Liver (tissue), 9 donors: ENCODE measurements around the gene DAB1. TPM values are rescaled to one million over a fixed set of nuclear protein-coding genes. Genes with fewer than 3 reads are reported as not detected.

Experiments
- DNase-seq: peaks from one replicate; pipeline ENCODE4 v3.0.0-alpha.2; 2017; ENCODE audit warnings: low spot score
- H3K27ac ChIP-seq, 2 donors: one replicate each; pipeline ENCODE4 v1.7.0; 2013; ENCODE audit warnings: inconsistent platforms in 2 of 2, low read length in 2 of 2, control low read depth in 1 of 2, low read depth in 1 of 2, mild to moderate bottlenecking in 1 of 2
- H3K27me3 ChIP-seq, 4 donors: one replicate each; pipeline versions ENCODE4 v1.6.1 to v1.7.0; 2013; ENCODE audit warnings: low read length in 3 of 4, inconsistent platforms in 1 of 4, mild to moderate bottlenecking in 1 of 4, moderate library complexity in 1 of 4; ENCODE audit not compliant: control insufficient read depth in 4 of 4, insufficient read depth in 4 of 4
- H3K36me3 ChIP-seq, 4 donors: one replicate each; pipeline versions ENCODE4 v1.6.1 to v1.7.0; 2013; ENCODE audit warnings: low read length in 3 of 4, mild to moderate bottlenecking in 3 of 4, low read depth in 1 of 4, moderate library complexity in 1 of 4; ENCODE audit not compliant: control insufficient read depth in 4 of 4, insufficient read depth in 3 of 4
- H3K4me1 ChIP-seq, 4 donors: one replicate each; pipeline versions ENCODE4 v1.6.1 to v1.7.0; 2013; ENCODE audit warnings: low read length in 3 of 4, mild to moderate bottlenecking in 3 of 4, moderate library complexity in 1 of 4; ENCODE audit not compliant: control insufficient read depth in 4 of 4, insufficient read depth in 4 of 4
- H3K4me3 ChIP-seq, 3 donors: one replicate each; pipeline versions ENCODE4 v1.6.1 to v1.7.0; 2013; ENCODE audit warnings: low read length in 3 of 3, control low read depth in 1 of 3, low read depth in 1 of 3, mild to moderate bottlenecking in 1 of 3
- H3K9ac ChIP-seq, 2 donors: one replicate each; pipeline ENCODE4 v1.7.0; 2013; ENCODE audit warnings: low read length in 2 of 2, mild to moderate bottlenecking in 2 of 2, moderate library complexity in 2 of 2, control low read depth in 1 of 2, low read depth in 1 of 2
- H3K9me3 ChIP-seq, 4 donors: one replicate each; pipeline versions ENCODE4 v1.6.1 to v1.7.0; 2013; ENCODE audit warnings: low read length in 3 of 4; ENCODE audit not compliant: control insufficient read depth in 4 of 4
- ATF3 ChIP-seq: IDR thresholded peaks from 2 replicates; pipeline ENCODE4 v1.6.1; 2016; ENCODE audit warnings: antibody characterized with exemption
- EGR1 ChIP-seq, 2 donors: IDR thresholded peaks; 2 replicates each; pipeline ENCODE4 v1.6.1; 2016 to 2018; ENCODE audit warnings: antibody characterized with exemption in 2 of 2, low read depth in 2 of 2
- FOXA1 ChIP-seq: IDR thresholded peaks from 2 replicates; pipeline ENCODE4 v1.6.1; 2016; ENCODE audit warnings: antibody characterized with exemption
- GABPA ChIP-seq, 2 donors: IDR thresholded peaks in 1 of 2; conservative IDR thresholded peaks in 1 of 2; 2 replicates each; pipeline ENCODE4 v1.6.1; 2016; ENCODE audit warnings: antibody characterized with exemption in 2 of 2, mild to moderate bottlenecking in 1 of 2, moderate library complexity in 1 of 2
- HNF4A ChIP-seq, 2 donors: conservative IDR thresholded peaks; 2 replicates each; pipeline ENCODE4 v1.6.1; 2016; ENCODE audit warnings: antibody characterized with exemption in 2 of 2, mild to moderate bottlenecking in 2 of 2
- HNF4G ChIP-seq: IDR thresholded peaks from 2 replicates; pipeline ENCODE4 v1.6.1; 2016; ENCODE audit warnings: antibody characterized with exemption
- JUND ChIP-seq, 2 donors: IDR thresholded peaks; 2 replicates each; pipeline ENCODE4 v1.6.1; 2016; ENCODE audit warnings: antibody characterized with exemption in 2 of 2
- MAX ChIP-seq: IDR thresholded peaks from 2 replicates; pipeline ENCODE4 v1.6.1; 2016; ENCODE audit warnings: antibody characterized with exemption
- NR2F2 ChIP-seq: IDR thresholded peaks from 2 replicates; pipeline ENCODE4 v1.6.1; 2016; ENCODE audit warnings: antibody characterized with exemption
- RAD21 ChIP-seq, 2 donors: IDR thresholded peaks; 2 replicates each; pipeline ENCODE4 v1.6.1; 2016; ENCODE audit warnings: antibody characterized with exemption in 2 of 2, mild to moderate bottlenecking in 2 of 2
- REST ChIP-seq: IDR thresholded peaks from 2 replicates; pipeline ENCODE4 v1.6.1; 2016; ENCODE audit warnings: antibody characterized with exemption, mild to moderate bottlenecking
- RXRA ChIP-seq, 2 donors: IDR thresholded peaks; 2 replicates each; pipeline ENCODE4 v1.6.1; 2017 to 2018; ENCODE audit warnings: antibody characterized with exemption in 2 of 2, mild to moderate bottlenecking in 1 of 2
- TAF1 ChIP-seq: conservative IDR thresholded peaks from 2 replicates; pipeline ENCODE4 v1.6.1; 2016; ENCODE audit warnings: antibody characterized with exemption, mild to moderate bottlenecking
- YY1 ChIP-seq: IDR thresholded peaks from 2 replicates; pipeline ENCODE4 v1.6.1; 2016; ENCODE audit warnings: antibody characterized with exemption, mild to moderate bottlenecking
- WGBS: extraction: QIAGEN DNeasy Blood & Tissue Kit; methylation state at CpG from one replicate; pipeline ENCODE4 v1.1.7; 2013; 5-methylcytosine and 5-hydroxymethylcytosine counted together
- polyA plus RNA-seq, 2 donors: library from polyadenylated mRNA; stranded (reverse) in 1 of 2; unstranded in 1 of 2; fragments of 200-250 nt in 1 of 2; fragments of >200 nt in 1 of 2; fragmentation: Nextera tagmentation in 1 of 2; extraction: Ambion mirVana in 1 of 2; gene quantifications; one replicate each; pipeline versions ENCODE4 v1.2.1 to v1.2.3, GENCODE V29; 2013 to 2015
- total RNA-seq, 2 donors: library from RNA; depleted of rRNA; stranded (reverse); fragments of >200 nt; gene quantifications; one replicate each; pipeline ENCODE4 v1.2.3, GENCODE V29; 2014
- TF ChIP-seq, protein P1 (sequence below): fragments of 150-350 bp; IDR thresholded peaks from 2 replicates; pipeline ENCODE4 v1.5.1; 2017; ENCODE audit warnings: improper control_type of control experiment, low read depth, low read length; ENCODE audit not compliant: missing input control
- TF ChIP-seq, protein P2 (sequence below): IDR thresholded peaks from 2 replicates; pipeline ENCODE4 v1.6.1; 2016; ENCODE audit warnings: antibody characterized with exemption
- donor health status: healthy.
- donor health status: healthy.
- donor health status: healthy.
- donor health status: healthy.
- donor health status: healthy.

The DAB1 gene
- total and polyA plus RNA-seq, 4 donors: 0.54 to 1.7 (median 1.2) TPM

DNA sequence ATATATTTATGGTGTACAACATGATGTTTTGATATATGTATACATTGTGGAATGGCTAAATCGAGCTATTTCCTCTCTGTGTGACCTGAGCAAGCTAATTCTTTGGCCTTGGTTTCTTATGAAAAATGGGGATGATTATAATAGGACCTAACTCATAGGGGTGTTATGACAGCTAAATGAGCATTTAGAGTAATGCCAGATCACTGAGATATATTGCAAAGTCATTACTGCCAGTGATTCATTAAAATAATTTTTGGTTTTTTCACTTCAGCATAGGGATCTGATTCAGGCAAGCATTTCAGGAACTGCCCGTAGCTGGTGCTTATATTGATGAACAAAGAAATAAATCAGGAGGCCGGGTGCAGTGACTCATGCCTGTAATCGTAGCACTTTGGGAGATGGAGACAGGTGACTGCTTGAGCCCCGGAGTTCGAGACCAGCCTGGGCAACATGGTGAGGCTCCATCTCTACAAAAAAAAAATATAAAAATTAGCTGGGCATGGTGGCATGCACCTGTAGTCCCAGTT lies 30.7 kb downstream of the DAB1 start:
- Histone ChIP-seq H3K9ac (no peak overlapping the region), H3K27me3 (no peaks in the 10 kb centered on the region), H3K4me3 (no peak overlapping the region), H3K9me3 (no peaks in the 10 kb centered on the region), H3K36me3 (no peaks in the 10 kb centered on the region), H3K27ac (no peak overlapping the region), H3K4me1 (no peaks in the 10 kb centered on the region)
- 86% methylated on average over 6 of the region's 6 CpGs for WGBS
- TF ChIP-seq HNF4G (no peak), NR2F2 (no peak), TAF1 (no peak), FOXA1 (no peak), HNF4A (conservative IDR thresholded peaks at IDR 0.05) (no peak), YY1 (no peak), RAD21 (IDR thresholded peaks at IDR 0.05) (no peak), EGR1 (IDR thresholded peaks at IDR 0.05; ENCODE audit: low read depth in 2 of 2) (no peak), MAX (no peak), RXRA (IDR thresholded peaks at IDR 0.05) (no peak), ATF3 (no peak)
- TF ChIP-seq, protein P1, sequence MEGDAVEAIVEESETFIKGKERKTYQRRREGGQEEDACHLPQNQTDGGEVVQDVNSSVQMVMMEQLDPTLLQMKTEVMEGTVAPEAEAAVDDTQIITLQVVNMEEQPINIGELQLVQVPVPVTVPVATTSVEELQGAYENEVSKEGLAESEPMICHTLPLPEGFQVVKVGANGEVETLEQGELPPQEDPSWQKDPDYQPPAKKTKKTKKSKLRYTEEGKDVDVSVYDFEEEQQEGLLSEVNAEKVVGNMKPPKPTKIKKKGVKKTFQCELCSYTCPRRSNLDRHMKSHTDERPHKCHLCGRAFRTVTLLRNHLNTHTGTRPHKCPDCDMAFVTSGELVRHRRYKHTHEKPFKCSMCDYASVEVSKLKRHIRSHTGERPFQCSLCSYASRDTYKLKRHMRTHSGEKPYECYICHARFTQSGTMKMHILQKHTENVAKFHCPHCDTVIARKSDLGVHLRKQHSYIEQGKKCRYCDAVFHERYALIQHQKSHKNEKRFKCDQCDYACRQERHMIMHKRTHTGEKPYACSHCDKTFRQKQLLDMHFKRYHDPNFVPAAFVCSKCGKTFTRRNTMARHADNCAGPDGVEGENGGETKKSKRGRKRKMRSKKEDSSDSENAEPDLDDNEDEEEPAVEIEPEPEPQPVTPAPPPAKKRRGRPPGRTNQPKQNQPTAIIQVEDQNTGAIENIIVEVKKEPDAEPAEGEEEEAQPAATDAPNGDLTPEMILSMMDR: no peak
- no peak for DNase-seq

DNA sequence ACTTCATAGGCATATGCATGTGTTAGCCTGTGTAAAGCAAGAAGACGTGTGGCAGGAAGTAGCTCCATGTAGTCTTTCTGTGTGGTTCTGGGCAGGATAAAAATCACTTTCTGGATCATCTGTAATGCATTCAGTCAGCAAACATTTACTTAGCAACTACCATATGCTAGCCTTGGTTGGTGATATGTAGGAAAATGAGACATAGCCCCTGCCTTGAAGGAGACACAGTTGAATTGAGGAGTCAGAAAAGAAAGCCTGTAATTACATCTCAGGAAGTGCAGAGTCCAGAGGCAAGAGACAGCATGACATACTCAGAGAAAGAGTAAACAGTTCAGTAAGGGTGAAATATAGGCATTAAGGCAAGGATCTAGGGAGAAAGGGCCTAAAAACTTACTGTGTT lies 38.5 kb downstream of the DAB1 start:
- DNase-seq: no peak
- no peaks in the 10 kb centered on the region for H3K4me1 ChIP-seq
- TF ChIP-seq RXRA (IDR thresholded peaks at IDR 0.05) (no peak), HNF4G (no peak), JUND (IDR thresholded peaks at IDR 0.05) (no peak), GABPA (IDR thresholded peaks at IDR 0.05 in 1 of 2, conservative IDR thresholded peaks at IDR 0.05 in 1 of 2) (no peak), RAD21 (IDR thresholded peaks at IDR 0.05) (no peak), ATF3 (no peak), NR2F2 (no peak), HNF4A (conservative IDR thresholded peaks at IDR 0.05) (no peak), MAX (no peak)
- H3K27me3 ChIP-seq: no peaks in the 10 kb centered on the region
- H3K9me3 ChIP-seq: no peaks in the 10 kb centered on the region
- H3K36me3 ChIP-seq: no peaks in the 10 kb centered on the region
- no peak overlapping the region for H3K27ac ChIP-seq
- H3K4me3 ChIP-seq: no peak overlapping the region
- H3K9ac ChIP-seq: no peak overlapping the region
- 68% methylated on average over 1 of the region's 1 CpG for WGBS

- no peak for TF ChIP-seq TAF1
- TF ChIP-seq REST: no peak
- no peak for TF ChIP-seq RXRA (IDR thresholded peaks at IDR 0.05)
- TF ChIP-seq RAD21 (IDR thresholded peaks at IDR 0.05): no peak
- TF ChIP-seq MAX: no peak
- TF ChIP-seq FOXA1: no peak
- TF ChIP-seq NR2F2: no peak
- no peak for TF ChIP-seq HNF4A (conservative IDR thresholded peaks at IDR 0.05)
- TF ChIP-seq, protein P2, sequence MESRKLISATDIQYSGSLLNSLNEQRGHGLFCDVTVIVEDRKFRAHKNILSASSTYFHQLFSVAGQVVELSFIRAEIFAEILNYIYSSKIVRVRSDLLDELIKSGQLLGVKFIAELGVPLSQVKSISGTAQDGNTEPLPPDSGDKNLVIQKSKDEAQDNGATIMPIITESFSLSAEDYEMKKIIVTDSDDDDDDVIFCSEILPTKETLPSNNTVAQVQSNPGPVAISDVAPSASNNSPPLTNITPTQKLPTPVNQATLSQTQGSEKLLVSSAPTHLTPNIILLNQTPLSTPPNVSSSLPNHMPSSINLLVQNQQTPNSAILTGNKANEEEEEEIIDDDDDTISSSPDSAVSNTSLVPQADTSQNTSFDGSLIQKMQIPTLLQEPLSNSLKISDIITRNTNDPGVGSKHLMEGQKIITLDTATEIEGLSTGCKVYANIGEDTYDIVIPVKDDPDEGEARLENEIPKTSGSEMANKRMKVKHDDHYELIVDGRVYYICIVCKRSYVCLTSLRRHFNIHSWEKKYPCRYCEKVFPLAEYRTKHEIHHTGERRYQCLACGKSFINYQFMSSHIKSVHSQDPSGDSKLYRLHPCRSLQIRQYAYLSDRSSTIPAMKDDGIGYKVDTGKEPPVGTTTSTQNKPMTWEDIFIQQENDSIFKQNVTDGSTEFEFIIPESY: no peak
- TF ChIP-seq JUND (IDR thresholded peaks at IDR 0.05): no peak
- no peak for DNase-seq
- Histone ChIP-seq H3K4me1 (no peaks in the 10 kb centered on the region), H3K9ac (no peak overlapping the region), H3K27me3 (no peaks in the 10 kb centered on the region), H3K4me3 (no peak overlapping the region), H3K27ac (no peak overlapping the region), H3K36me3 (no peaks in the 10 kb centered on the region), H3K9me3 (no peaks in the 10 kb centered on the region)
- 76% methylated on average over 1 of the region's 1 CpG for WGBS
Observed at GRCh38 chr1:57384901-57385300, 39.0 kb downstream of the DAB1 start.
